OCI-LY7 (cell line): ENCODE measurements around the gene HMOX1. TPM values are rescaled to one million over a fixed set of nuclear protein-coding genes. Genes with fewer than 3 reads are reported as not detected.

Experiments used
- BruUV-seq: library from RNA; stranded (reverse); fragments of 400-500 nt; replicated peaks from 2 replicates; lab custom pipeline; 2021; lab: Mats Ljungman, UMichigan
- CTCF ChIA-PET: fragments of 300-600 bp; sonication (Branson Sonifier 250); formaldehyde crosslinking; loops from one replicate; lab custom pipeline; 2022; ENCODE audit warnings: antibody characterized with exemption; ENCODE audit not compliant: unreplicated experiment; lab: Charles Lee
- POLR2A ChIA-PET: fragments of 300-600 bp; sonication (Branson Sonifier 250); formaldehyde crosslinking; loops from one replicate; lab custom pipeline; 2022; ENCODE audit warnings: antibody characterized with exemption; lab: Charles Lee
- DNase-seq: peaks from one replicate; pipeline ENCODE4 v3.0.0-alpha.2; 2015; ENCODE audit warnings: low spot score
- H2AFZ ChIP-seq: fragments of 200-600 bp; sonication (generic), shearing (Covaris generic); 2 replicates; pipeline ENCODE4 v1.6.1; 2014; ENCODE audit warnings: mild to moderate bottlenecking, antibody characterized with exemption, low read length, moderate library complexity
- H3K27ac ChIP-seq: fragments of 200-600 bp; sonication (generic); 2 replicates; pipeline ENCODE4 v1.5.1; 2014; ENCODE audit warnings: mixed run types, low read depth, mild to moderate bottlenecking, moderate library complexity, low read length, inconsistent platforms; ENCODE audit not compliant: poor library complexity, severe bottlenecking
- H3K36me3 ChIP-seq: fragments of 200-600 bp; sonication (generic); 2 replicates; pipeline ENCODE4 v1.6.1; 2014; ENCODE audit warnings: mild to moderate bottlenecking, antibody characterized with exemption, low read length, moderate library complexity, mixed read lengths; ENCODE audit not compliant: insufficient read depth
- H3K4me1 ChIP-seq: fragments of 200-600 bp; sonication (generic); 2 replicates; pipeline ENCODE4 v1.5.1; 2014; ENCODE audit warnings: mild to moderate bottlenecking, low read length; ENCODE audit not compliant: insufficient read depth, poor library complexity, severe bottlenecking
- H3K4me2 ChIP-seq: fragments of 200-600 bp; sonication (generic); 2 replicates; pipeline ENCODE4 v1.6.1; 2014; ENCODE audit warnings: mild to moderate bottlenecking, low read length
- H3K4me3 ChIP-seq: fragments of 200-600 bp; sonication (generic); 2 replicates; pipeline ENCODE4 v1.5.1; 2014; ENCODE audit warnings: mild to moderate bottlenecking, low read depth, low read length; ENCODE audit not compliant: poor library complexity, severe bottlenecking
- H3K79me2 ChIP-seq: fragments of 200-600 bp; sonication (generic); 2 replicates; pipeline ENCODE4 v1.6.1; 2016; ENCODE audit warnings: low read depth, mild to moderate bottlenecking, low read length, moderate library complexity, mixed read lengths; ENCODE audit not compliant: insufficient read depth
- H3K9me2 ChIP-seq: fragments of 200-600 bp; sonication (generic); 2 replicates; pipeline ENCODE4 v1.6.1; 2016; ENCODE audit warnings: mild to moderate bottlenecking, low read length, mixed read lengths; ENCODE audit not compliant: insufficient read depth
- H3K9me3 ChIP-seq: fragments of 200-600 bp; sonication (generic); 2 replicates; pipeline ENCODE4 v1.6.1; 2014; ENCODE audit warnings: mild to moderate bottlenecking, mixed run types, low read length, mixed read lengths
- H4K20me1 ChIP-seq: fragments of 200-600 bp; sonication (generic); 2 replicates; pipeline ENCODE4 v1.6.1; 2014; ENCODE audit warnings: mild to moderate bottlenecking, antibody characterized with exemption, low read length, moderate library complexity, mixed read lengths; ENCODE audit not compliant: insufficient read depth
- EZH2phosphoT487 ChIP-seq: fragments of 200-600 bp; sonication (generic); IDR thresholded peaks from 2 replicates; pipeline ENCODE4 v1.6.1; 2018; ENCODE audit warnings: low read depth, borderline replicate concordance, mild to moderate bottlenecking, mixed run types, antibody characterized with exemption, low read length, moderate library complexity, mixed read lengths
- intact Hi-C: fragments of 100-400 bp; cut with micrococcal nuclease; formaldehyde crosslinking; loops from one replicate; pipeline ENCODE4 v1.10.0; 2022; ENCODE audit not compliant: unreplicated experiment
- total RNA-seq, 2 experiments: library from RNA; depleted of rRNA in 1 of 2; stranded (reverse); fragments of >200 nt in 1 of 2; shearing (Covaris generic) in 1 of 2; gene quantifications; 2 replicates each; pipeline ENCODE4 v1.2.3, GENCODE V29; 2014 to 2022
- TF ChIP-seq, protein P1 (sequence below): fragments of 200-600 bp; sonication (generic); conservative IDR thresholded peaks from 2 replicates; pipeline ENCODE4 v1.5.1; 2014; ENCODE audit warnings: mild to moderate bottlenecking, antibody characterized with exemption, low read length, moderate library complexity, mixed read lengths

The HMOX1 gene
- total RNA-seq, 2 experiments from 2014 or later = 2.2 to 13.9 TPM

- no peak for DNase-seq
- Histone ChIP-seq H3K4me2 (no peak overlapping the region), H3K9me2 (no peaks in the 10 kb centered on the region), H4K20me1 (no peaks in the 10 kb centered on the region; the same call in 1 of the 2 replicates), H3K9me3 (no peaks in the 10 kb centered on the region), H3K4me1 (no peaks in the 10 kb centered on the region), H2AFZ (no peak overlapping the region), H3K79me2 (peaks cover 3% of the 10 kb centered on the region; the same call in 1 of the 2 replicates), H3K27ac (no peak overlapping the region), H3K36me3 (peaks cover 99% of the 10 kb centered on the region), H3K4me3 (no peak overlapping the region)
- no TSS peak for BruUV-seq
- ChIA-PET CTCF (no interaction called here), POLR2A (no interaction called here)
- TF ChIP-seq, protein P1, sequence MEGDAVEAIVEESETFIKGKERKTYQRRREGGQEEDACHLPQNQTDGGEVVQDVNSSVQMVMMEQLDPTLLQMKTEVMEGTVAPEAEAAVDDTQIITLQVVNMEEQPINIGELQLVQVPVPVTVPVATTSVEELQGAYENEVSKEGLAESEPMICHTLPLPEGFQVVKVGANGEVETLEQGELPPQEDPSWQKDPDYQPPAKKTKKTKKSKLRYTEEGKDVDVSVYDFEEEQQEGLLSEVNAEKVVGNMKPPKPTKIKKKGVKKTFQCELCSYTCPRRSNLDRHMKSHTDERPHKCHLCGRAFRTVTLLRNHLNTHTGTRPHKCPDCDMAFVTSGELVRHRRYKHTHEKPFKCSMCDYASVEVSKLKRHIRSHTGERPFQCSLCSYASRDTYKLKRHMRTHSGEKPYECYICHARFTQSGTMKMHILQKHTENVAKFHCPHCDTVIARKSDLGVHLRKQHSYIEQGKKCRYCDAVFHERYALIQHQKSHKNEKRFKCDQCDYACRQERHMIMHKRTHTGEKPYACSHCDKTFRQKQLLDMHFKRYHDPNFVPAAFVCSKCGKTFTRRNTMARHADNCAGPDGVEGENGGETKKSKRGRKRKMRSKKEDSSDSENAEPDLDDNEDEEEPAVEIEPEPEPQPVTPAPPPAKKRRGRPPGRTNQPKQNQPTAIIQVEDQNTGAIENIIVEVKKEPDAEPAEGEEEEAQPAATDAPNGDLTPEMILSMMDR = no peak
- no peak for TF ChIP-seq EZH2phosphoT487
- intact Hi-C loops = no loop called here
These were observed 42.0 kb downstream of the HMOX1 start for GRCh38 chr22:35422936-35423335.

DNA sequence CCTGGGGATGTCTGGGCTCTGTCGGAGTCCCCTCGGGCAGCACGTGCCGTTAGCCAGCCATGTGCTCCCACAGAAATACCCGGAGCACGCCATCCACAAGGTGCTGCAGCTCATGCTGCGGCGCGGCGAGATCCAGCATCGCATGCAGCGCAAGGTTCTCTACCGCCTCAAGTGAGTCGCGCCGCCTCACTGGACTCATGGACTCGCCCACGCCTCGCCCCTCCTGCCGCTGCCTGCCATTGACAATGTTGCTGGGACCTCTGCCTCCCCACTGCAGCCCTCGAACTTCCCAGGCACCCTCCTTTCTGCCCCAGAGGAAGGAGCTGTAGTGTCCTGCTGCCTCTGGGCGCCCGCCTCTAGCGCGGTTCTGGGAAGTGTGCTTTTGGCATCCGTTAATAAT, 43.2 kb downstream of the HMOX1 start:
- DNase-seq = no peak
- ChIA-PET CTCF (no interaction called here), POLR2A (no interaction called here)
- Histone ChIP-seq H3K27ac (no peak overlapping the region), H3K4me2 (no peak overlapping the region), H2AFZ (no peak overlapping the region), H3K9me3 (no peaks in the 10 kb centered on the region), H3K4me3 (no peak overlapping the region), H3K9me2 (no peaks in the 10 kb centered on the region), H3K79me2 (peaks cover 3% of the 10 kb centered on the region; the same call in 1 of the 2 replicates), H4K20me1 (no peaks in the 10 kb centered on the region; the same call in 1 of the 2 replicates), H3K4me1 (no peaks in the 10 kb centered on the region), H3K36me3 (peaks cover 99% of the 10 kb centered on the region)
- intact Hi-C loops = no loop called here
- BruUV-seq = no TSS peak
- TF ChIP-seq, protein P1 = no peak
- no peak for TF ChIP-seq EZH2phosphoT487

DNA sequence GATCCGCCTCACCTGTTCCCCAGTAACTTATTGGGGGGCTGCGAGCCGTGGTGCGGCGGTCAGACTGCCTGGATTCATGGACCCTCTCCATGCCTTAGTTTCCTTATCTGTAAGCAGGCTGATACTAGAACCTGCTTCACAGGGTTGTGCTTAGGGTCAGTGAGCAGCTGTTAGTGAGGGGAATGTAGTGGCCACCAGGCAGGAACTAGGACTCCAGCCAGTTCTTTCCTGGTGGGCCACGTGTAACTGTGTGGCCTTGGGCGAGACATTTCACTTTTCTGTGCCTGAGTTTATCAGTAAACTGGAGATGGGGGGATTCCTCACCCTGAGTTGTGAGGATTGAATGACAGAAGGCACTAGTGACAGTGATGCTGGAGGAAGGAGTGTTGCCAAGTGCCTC, 43.9 kb downstream of the HMOX1 start:
- TF ChIP-seq, protein P1 = no peak
- TF ChIP-seq EZH2phosphoT487 = no peak
- Histone ChIP-seq H3K4me3 (no peak overlapping the region), H3K9me2 (no peaks in the 10 kb centered on the region), H3K27ac (no peak overlapping the region), H3K36me3 (peaks cover 99% of the 10 kb centered on the region), H4K20me1 (no peaks in the 10 kb centered on the region; the same call in 1 of the 2 replicates), H2AFZ (no peak overlapping the region), H3K4me2 (no peak overlapping the region), H3K9me3 (no peaks in the 10 kb centered on the region), H3K4me1 (no peaks in the 10 kb centered on the region), H3K79me2 (peaks cover 3% of the 10 kb centered on the region; the same call in 1 of the 2 replicates)
- DNase-seq = no peak
- intact Hi-C loops = no loop called here
- no TSS peak for BruUV-seq
- ChIA-PET POLR2A (interaction anchor here (0.5 kb wide), 1 partner anchor 29 kb away, joined by 6 read pairs; no protein-coding TSS in a partner anchor), CTCF (no interaction called here)
